Testis (tissue), 2 donors: ENCODE data around the gene LGR5.

Source experiments
- CTCF ChIP-seq, 3 experiments: fragments of 450-650 bp in 2 of 3; fragments of 200-600 bp in 1 of 3; sonication (generic) in 1 of 3; IDR thresholded peaks; one replicate each; pipeline ENCODE4 v1.5.1; 2016 to 2019; ENCODE audit warnings: antibody characterized with exemption in 3 of 3, mild to moderate bottlenecking in 2 of 3, moderate library complexity in 1 of 3
- POLR2A ChIP-seq: fragments of 450-650 bp; IDR thresholded peaks from one replicate; pipeline ENCODE4 v1.6.1; 2017; ENCODE audit warnings: antibody characterized with exemption, mild to moderate bottlenecking, moderate library complexity

- TF ChIP-seq CTCF (IDR thresholded peaks at IDR 0.05) (no peak), POLR2A (no peak)
Observed at GRCh38 chr12:71417181-71417580, 22.4 kb upstream of the LGR5 start.
